SU-DHL-6 (cell line): ENCODE measurements around the gene HSD17B12.
A peak's percentile ranks its signal among the peaks of the same experiment; 100 is the strongest.

Experiments used
- H2AFZ ChIP-seq: fragments of 200-600 bp; sonication (generic); 2 replicates; pipeline ENCODE4 v1.6.1; 2014; ENCODE audit warnings: low read depth, mild to moderate bottlenecking, moderate library complexity, mixed read lengths, antibody characterized with exemption, low read length; ENCODE audit not compliant: severe bottlenecking
- H3F3A ChIP-seq: fragments of 200-600 bp; shearing (Covaris generic); 2 replicates; pipeline ENCODE4 v1.6.0; 2016; ENCODE audit warnings: antibody characterized with exemption, mild to moderate bottlenecking; ENCODE audit not compliant: insufficient read depth
- H3K27ac ChIP-seq: fragments of 200-600 bp; sonication (generic); 2 replicates; pipeline ENCODE4 v1.5.1; 2016; ENCODE audit warnings: low read depth, mild to moderate bottlenecking, low read length, moderate library complexity, mixed read lengths
- H3K27me3 ChIP-seq: fragments of 200-600 bp; sonication (generic), shearing (Covaris generic); 2 replicates; pipeline ENCODE4 v1.6.0; 2014; ENCODE audit warnings: mild to moderate bottlenecking, low read length
- H3K36me3 ChIP-seq: fragments of 200-600 bp; sonication (generic); 2 replicates; pipeline ENCODE4 v1.6.1; 2014; ENCODE audit warnings: mild to moderate bottlenecking, low read length, mixed read lengths
- H3K4me2 ChIP-seq: fragments of 300-600, 200-600 bp; shearing (Covaris generic), sonication (generic); 2 replicates; pipeline ENCODE4 v1.6.0; 2014; ENCODE audit warnings: low read length, low read depth, mild to moderate bottlenecking; ENCODE audit not compliant: poor library complexity, severe bottlenecking
- H3K4me3 ChIP-seq: fragments of 200-600 bp; sonication (generic); 2 replicates; pipeline ENCODE4 v1.5.1; 2014; ENCODE audit warnings: antibody characterized with exemption, low read length, mild to moderate bottlenecking, mixed read lengths; ENCODE audit not compliant: insufficient read depth, poor library complexity, severe bottlenecking
- H3K79me2 ChIP-seq: fragments of 200-600 bp; sonication (generic); 2 replicates; pipeline ENCODE4 v1.6.1; 2014; ENCODE audit warnings: mild to moderate bottlenecking, low read length, moderate library complexity; ENCODE audit not compliant: insufficient read depth
- H3K9ac ChIP-seq: fragments of 200-600 bp; sonication (generic); 2 replicates; pipeline ENCODE4 v1.7.0; 2014; ENCODE audit warnings: mild to moderate bottlenecking, low read length
- H3K9me2 ChIP-seq: fragments of 200-600 bp; sonication (generic); replicated peaks from 2 replicates; pipeline ENCODE4 v1.6.1; 2014; ENCODE audit warnings: low read length; ENCODE audit not compliant: insufficient read depth
- H3K9me3 ChIP-seq: fragments of 200-600 bp; sonication (generic); 2 replicates; pipeline ENCODE4 v1.6.1; 2014; ENCODE audit warnings: low read length, mixed read lengths; ENCODE audit not compliant: insufficient read depth
- H4K20me1 ChIP-seq: fragments of 200-600 bp; sonication (generic); 2 replicates; pipeline ENCODE4 v1.6.1; 2014; ENCODE audit warnings: low read depth, mild to moderate bottlenecking, antibody characterized with exemption, low read length, moderate library complexity, mixed read lengths
- EZH2phosphoT487 ChIP-seq: fragments of 200-600 bp; sonication (generic), shearing (Covaris generic); conservative IDR thresholded peaks from 2 replicates; pipeline ENCODE4 v1.6.1; 2018; ENCODE audit warnings: mild to moderate bottlenecking, antibody characterized with exemption, low read length, moderate library complexity, mixed read lengths
- TF ChIP-seq, protein P1 (sequence below): fragments of 200-600 bp; sonication (generic); IDR thresholded peaks from one replicate; pipeline ENCODE4 v1.5.1; 2017; ENCODE audit warnings: antibody characterized with exemption, mild to moderate bottlenecking, low read length, moderate library complexity; ENCODE audit not compliant: insufficient read depth, poor library complexity, severe bottlenecking

Gene HSD17B12

DNA sequence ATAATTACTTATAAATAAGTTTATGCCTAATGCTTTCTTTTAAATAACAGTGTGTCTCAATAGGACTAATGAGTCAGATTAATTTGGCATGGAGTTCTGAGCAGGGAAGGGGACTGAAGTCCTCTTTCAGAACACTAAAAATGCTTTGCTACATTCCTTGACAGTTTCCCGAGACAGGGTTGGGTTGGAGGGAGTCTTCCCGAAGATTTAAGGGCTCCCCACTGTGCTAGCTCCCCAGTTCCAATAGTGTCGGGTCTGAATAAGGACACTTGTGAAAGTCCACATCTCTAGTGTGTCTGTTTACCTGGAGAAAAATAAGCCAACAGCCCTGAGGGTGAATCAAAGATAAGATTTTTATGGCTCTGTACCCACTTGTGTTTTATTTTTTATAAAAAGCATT is 41.8 kb upstream of the HSD17B12 start:
- H3K9me3 ChIP-seq, result no peaks in the 10 kb centered on the region
- H4K20me1 ChIP-seq, result no peaks in the 10 kb centered on the region
- H3K36me3 ChIP-seq, result no peaks in the 10 kb centered on the region
- H3F3A ChIP-seq, result no peaks in the 10 kb centered on the region
- no peak overlapping the region for H3K4me3 ChIP-seq
- no peak overlapping the region for H3K27ac ChIP-seq
- no peak for TF ChIP-seq EZH2phosphoT487
- TF ChIP-seq, protein P1, sequence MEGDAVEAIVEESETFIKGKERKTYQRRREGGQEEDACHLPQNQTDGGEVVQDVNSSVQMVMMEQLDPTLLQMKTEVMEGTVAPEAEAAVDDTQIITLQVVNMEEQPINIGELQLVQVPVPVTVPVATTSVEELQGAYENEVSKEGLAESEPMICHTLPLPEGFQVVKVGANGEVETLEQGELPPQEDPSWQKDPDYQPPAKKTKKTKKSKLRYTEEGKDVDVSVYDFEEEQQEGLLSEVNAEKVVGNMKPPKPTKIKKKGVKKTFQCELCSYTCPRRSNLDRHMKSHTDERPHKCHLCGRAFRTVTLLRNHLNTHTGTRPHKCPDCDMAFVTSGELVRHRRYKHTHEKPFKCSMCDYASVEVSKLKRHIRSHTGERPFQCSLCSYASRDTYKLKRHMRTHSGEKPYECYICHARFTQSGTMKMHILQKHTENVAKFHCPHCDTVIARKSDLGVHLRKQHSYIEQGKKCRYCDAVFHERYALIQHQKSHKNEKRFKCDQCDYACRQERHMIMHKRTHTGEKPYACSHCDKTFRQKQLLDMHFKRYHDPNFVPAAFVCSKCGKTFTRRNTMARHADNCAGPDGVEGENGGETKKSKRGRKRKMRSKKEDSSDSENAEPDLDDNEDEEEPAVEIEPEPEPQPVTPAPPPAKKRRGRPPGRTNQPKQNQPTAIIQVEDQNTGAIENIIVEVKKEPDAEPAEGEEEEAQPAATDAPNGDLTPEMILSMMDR, result no peak
- H3K4me2 ChIP-seq, result no peak overlapping the region
- no peaks in the 10 kb centered on the region for H3K9me2 ChIP-seq
- no peaks in the 10 kb centered on the region for H3K79me2 ChIP-seq
- no peak overlapping the region for H3K9ac ChIP-seq
- H2AFZ ChIP-seq, result peak overlapping the region; percentile 15
- H3K27me3 ChIP-seq, result no peaks in the 10 kb centered on the region

DNA sequence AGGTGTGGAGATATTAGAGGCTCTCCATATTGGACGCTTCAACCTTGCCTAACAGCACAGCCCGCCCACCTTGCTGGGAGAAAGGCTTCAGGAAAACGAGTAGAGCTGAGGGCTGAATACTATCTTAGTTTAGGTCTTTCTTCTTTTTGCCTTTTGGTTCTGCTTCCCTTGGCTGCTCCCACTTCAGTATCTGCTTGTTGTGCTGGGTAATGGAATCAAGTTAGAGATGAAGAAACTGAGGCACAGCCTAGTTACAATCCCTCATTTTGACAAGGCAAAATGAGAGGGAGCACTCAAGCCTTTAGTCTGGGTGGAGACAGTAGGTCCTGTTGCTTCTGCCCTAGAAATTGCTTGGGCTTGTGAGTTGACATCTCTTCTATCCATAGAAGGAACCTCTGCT is 41.3 kb upstream of the HSD17B12 start:
- TF ChIP-seq EZH2phosphoT487, result no peak
- TF ChIP-seq, protein P1, result no peak
- Histone ChIP-seq H3K36me3 (no peaks in the 10 kb centered on the region), H3K9me2 (no peaks in the 10 kb centered on the region), H3K27me3 (no peaks in the 10 kb centered on the region), H3K27ac (no peak overlapping the region), H2AFZ (no peak overlapping the region), H3F3A (no peaks in the 10 kb centered on the region), H3K9ac (no peak overlapping the region), H4K20me1 (no peaks in the 10 kb centered on the region), H3K4me2 (no peak overlapping the region), H3K79me2 (peaks cover under 1% of the 10 kb centered on the region; the same call in 1 of the 2 replicates), H3K4me3 (no peak overlapping the region), H3K9me3 (no peaks in the 10 kb centered on the region)

DNA sequence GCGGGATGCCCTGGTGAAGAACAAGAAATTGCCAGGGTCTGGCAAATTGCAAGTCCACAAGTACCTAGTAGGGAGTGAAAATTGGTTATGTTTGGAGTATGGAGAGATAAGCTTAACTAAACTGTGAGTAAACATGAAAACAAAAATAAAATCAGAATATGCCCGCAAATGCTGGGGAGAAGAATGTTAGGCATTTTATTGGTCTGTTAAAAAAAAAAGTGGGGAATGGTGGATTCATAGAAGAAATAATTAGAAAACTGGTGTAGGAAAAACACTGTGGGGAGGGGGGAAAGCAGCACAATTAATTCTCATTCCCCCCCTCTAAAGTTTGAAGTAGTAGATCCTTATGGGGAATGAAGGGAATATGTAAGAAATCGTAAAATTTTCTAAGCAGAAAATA is 40.6 kb upstream of the HSD17B12 start:
- Histone ChIP-seq H3F3A (no peaks in the 10 kb centered on the region), H3K4me2 (no peak overlapping the region), H4K20me1 (no peaks in the 10 kb centered on the region), H3K79me2 (peaks cover 8% of the 10 kb centered on the region), H2AFZ (no peak overlapping the region), H3K27ac (no peak overlapping the region), H3K9ac (no peak overlapping the region), H3K9me2 (no peaks in the 10 kb centered on the region), H3K36me3 (no peaks in the 10 kb centered on the region), H3K27me3 (no peaks in the 10 kb centered on the region), H3K4me3 (no peak overlapping the region), H3K9me3 (no peaks in the 10 kb centered on the region)
- no peak for TF ChIP-seq EZH2phosphoT487
- TF ChIP-seq, protein P1, result no peak
